GM23338 (cell line): Measurements from ENCODE around the gene CCDC183.

Experiments used
- CTCF ChIP-seq, 2 experiments: fragments of 200-600 bp in 1 of 2; sonication (generic) in 1 of 2; conservative IDR thresholded peaks; 2 replicates each; pipeline versions ENCODE4 v1.5.1 to v1.6.1; 2016 to 2017; ENCODE audit warnings: antibody characterized with exemption in 2 of 2, low read depth in 2 of 2, mild to moderate bottlenecking in 2 of 2, moderate library complexity in 1 of 2
- ZNF114 ChIP-seq: fragments of 250-450 bp; sonication (Bioruptor Pico); IDR thresholded peaks from 2 replicates; pipeline ENCODE4 v1.5.0; 2020; ENCODE audit warnings: mild to moderate bottlenecking, moderate library complexity

GRCh38 chr9:136751244-136751643 lies 44.9 kb upstream of the CCDC183 start:
- TF ChIP-seq ZNF114 (CRISPR knock-in tag) = no peak
- TF ChIP-seq CTCF (conservative IDR thresholded peaks at IDR 0.05; ENCODE audit: low read depth in 2 of 2) = no peak
